ENCODE data around the gene NEK9. TPM values are rescaled to one million over a fixed set of nuclear protein-coding genes. Genes with fewer than 3 reads are reported as not detected.

Gene NEK9
- total and polyA plus RNA-seq, 10 of the 15 experiments (the other 5 are each of a cell fraction or from before 2014, with no cell fraction given), result 6.0 to 78.8 (median 44.7) TPM

DNA sequence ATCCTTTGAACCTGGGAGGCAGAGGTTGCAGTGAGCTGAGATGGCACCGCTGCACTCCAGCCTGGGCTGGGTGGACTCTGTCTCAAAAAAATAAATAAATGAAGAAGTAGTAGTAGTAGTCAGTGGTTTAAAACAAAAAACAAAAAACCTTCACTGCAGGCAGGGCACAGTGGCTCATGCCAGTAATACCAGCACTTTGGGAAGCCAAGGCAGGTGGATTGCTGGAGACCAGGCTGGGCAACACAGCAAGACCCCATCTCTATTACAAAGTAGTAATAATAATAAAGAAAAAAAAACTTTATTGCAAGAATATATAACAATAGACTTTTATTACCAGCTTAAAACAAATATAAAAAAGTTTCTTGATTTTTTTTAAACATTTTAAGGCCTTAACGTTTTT, 13.8 kb upstream of the NEK9 start:
- Histone ChIP-seq H3K9ac (ENCODE audit: control insufficient read depth, insufficient read depth, low read length) (no peak overlapping the region), H3K9me3 (replicated peaks; ENCODE audit: control insufficient read depth, insufficient read depth, low read length) (no peaks in the 10 kb centered on the region), H3K4me2 (ENCODE audit: control insufficient read depth, insufficient read depth) (no peak overlapping the region), H3K4me3 (no peak overlapping the region), H4K20me1 (ENCODE audit: control insufficient read depth, insufficient read depth) (no peaks in the 10 kb centered on the region), H3K79me2 (ENCODE audit: control insufficient read depth, insufficient read depth, low read length) (peaks cover 18% of the 10 kb centered on the region), H3K27ac (ENCODE audit: control insufficient read depth, insufficient read depth) (no peak overlapping the region), H3K27me3 (replicated peaks in 1 of 2; ENCODE audit: control insufficient read depth in 2 of 2, insufficient read depth in 2 of 2, low read length in 1 of 2) (no peaks in the 10 kb centered on the region), H2AFZ (ENCODE audit: control insufficient read depth, low read depth, low read length) (no peak overlapping the region), H3K36me3 (ENCODE audit: control insufficient read depth in 2 of 2, insufficient read depth in 2 of 2, low read length in 1 of 2) (peaks cover 2 to 7% of the 10 kb centered on the region in 2 experiments; a peak in 2 of 4 replicates), H3K4me1 (ENCODE audit: control insufficient read depth, insufficient read depth, low read length) (peaks cover 18% of the 10 kb centered on the region)
- WGBS (ENCODE audit: insufficient coverage, insufficient replicate concordance, low lambda C conversion rate, missing lambda C conversion rate), result 75% methylated on average over 2 of the region's 2 CpGs
- CTCF ChIA-PET, result interaction anchor here (1.1 to 11.5 kb wide), 3 partner anchors 9 to 160 kb away, joined by 3 to 227 read pairs (median 5); no protein-coding TSS in a partner anchor
- intact Hi-C loops (cut with micrococcal nuclease; ENCODE audit: unreplicated experiment), result no loop called here
- RAD21 ChIA-PET (ENCODE audit: unreplicated experiment), result interaction anchor here (0.6 to 7.7 kb wide), 4 partner anchors 9 to 164 kb away, joined by 3 to 57 read pairs (median 8); no protein-coding TSS in a partner anchor
- DNase-seq (ENCODE audit: low read depth, low spot score), result no peak
- BruUV-seq (replicated peaks), result no TSS peak
- POLR2A ChIA-PET, result interaction anchor here (1.1 to 1.2 kb wide), 2 partner anchors 99 to 158 kb away, joined by 3 to 4 read pairs; no protein-coding TSS in a partner anchor
- TF ChIP-seq NFYA (IDR thresholded peaks at IDR 0.05; ENCODE audit: borderline replicate concordance, low read depth, low read length) (no peak), HCFC1 (IDR thresholded peaks at IDR 0.05; ENCODE audit: low read length) (no peak), CREM (IDR thresholded peaks at IDR 0.05; ENCODE audit: low read depth) (no peak), ASH2L (IDR thresholded peaks at IDR 0.05; ENCODE audit: borderline replicate concordance, low read depth) (no peak)
- TF ChIP-seq, protein P1, sequence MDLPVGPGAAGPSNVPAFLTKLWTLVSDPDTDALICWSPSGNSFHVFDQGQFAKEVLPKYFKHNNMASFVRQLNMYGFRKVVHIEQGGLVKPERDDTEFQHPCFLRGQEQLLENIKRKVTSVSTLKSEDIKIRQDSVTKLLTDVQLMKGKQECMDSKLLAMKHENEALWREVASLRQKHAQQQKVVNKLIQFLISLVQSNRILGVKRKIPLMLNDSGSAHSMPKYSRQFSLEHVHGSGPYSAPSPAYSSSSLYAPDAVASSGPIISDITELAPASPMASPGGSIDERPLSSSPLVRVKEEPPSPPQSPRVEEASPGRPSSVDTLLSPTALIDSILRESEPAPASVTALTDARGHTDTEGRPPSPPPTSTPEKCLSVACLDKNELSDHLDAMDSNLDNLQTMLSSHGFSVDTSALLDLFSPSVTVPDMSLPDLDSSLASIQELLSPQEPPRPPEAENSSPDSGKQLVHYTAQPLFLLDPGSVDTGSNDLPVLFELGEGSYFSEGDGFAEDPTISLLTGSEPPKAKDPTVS (IDR thresholded peaks at IDR 0.05; ENCODE audit: low read depth, low read length), result no peak
- TF ChIP-seq, protein P2, sequence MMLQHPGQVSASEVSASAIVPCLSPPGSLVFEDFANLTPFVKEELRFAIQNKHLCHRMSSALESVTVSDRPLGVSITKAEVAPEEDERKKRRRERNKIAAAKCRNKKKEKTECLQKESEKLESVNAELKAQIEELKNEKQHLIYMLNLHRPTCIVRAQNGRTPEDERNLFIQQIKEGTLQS (IDR thresholded peaks at IDR 0.05; ENCODE audit: borderline replicate concordance, extremely low read depth, low read depth, low read length), result no peak
- FAIRE-seq, result no peak
- in situ Hi-C loops (cut with MboI), result no loop called here
- ATAC-seq, result no peak
- SMC1A ChIA-PET (ENCODE audit: uncharacterized antibody, unreplicated experiment), result interaction anchor here (1.3 to 3.2 kb wide), 4 partner anchors 15 to 420 kb away, joined by 3 to 29 read pairs (median 4); no protein-coding TSS in a partner anchor
